Measurements from ENCODE around the gene P3H4.
A peak's percentile ranks its signal among the peaks of the same experiment; 100 is the strongest.
"Not testable (repeated sequence)": the region's sequence is repeated elsewhere in the genome, so short reads cannot be mapped to it uniquely, and the experiment has no call there.

Gene P3H4

DNA sequence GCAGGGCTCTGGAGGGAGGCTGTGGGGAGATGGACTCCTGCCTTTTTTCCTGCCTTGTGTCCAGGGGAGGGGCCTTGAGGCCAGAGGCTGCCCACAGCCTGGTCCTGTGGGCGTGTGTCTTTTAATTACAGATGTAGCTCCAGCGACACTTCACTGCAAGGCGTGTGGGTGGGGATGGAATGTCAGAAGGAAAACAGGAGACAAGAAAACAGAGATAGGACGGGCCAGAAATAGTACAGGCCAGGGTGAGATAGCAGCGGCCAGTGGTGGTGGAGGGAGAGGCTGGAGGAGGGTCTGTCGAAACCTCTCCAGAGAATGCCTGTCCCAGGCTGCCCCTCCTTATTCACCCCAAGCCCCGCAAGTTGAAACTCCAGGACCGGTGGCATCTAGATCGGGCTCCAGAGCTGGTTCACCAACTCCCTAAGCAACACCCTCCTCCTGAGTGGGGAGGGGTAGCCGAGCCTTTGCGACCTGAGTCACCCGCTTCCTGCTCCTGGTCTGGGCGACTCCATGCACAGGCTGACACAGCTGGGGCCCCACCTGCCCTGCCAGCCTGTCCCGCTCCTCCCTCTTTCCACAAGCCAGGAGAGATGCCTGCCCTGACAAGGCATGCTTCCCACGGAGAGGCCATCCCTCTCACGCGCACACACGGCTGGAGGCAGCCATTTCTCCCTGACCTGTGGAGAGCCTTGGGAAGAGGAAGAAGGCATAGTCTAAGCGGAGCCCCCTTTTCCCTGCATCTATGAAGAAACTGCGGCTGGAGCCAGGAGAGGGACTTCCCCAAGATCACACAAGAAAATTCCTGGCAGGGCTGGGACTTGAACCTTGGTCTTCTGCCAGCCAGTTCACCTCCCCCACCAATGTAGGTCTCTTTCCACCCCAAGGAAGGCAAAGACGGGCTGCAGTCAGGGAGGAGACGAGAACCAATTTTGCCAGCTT lies 18.6 kb downstream of the P3H4 start:
- no peak for DNase-seq

DNA sequence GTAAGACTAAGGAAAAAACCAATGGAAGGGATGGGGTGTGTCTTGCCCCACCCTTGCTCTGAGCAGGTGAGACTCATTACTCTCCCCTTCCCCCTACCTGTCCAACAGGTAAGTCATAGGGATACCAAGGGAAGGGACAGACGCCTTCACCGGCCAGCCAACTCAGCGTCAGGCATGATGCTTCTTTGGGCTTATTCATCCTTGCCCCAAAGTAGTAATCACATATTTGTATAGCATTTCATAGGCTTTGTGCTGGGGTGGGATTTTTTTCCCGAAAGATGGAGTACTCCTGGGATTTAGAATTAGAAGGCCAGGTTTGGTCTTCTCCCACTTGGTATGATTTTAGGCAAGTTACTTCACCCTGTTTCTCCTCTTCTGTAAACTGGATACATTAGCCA lies 24.7 kb downstream of the P3H4 start:
- no peak for DNase-seq

DNA sequence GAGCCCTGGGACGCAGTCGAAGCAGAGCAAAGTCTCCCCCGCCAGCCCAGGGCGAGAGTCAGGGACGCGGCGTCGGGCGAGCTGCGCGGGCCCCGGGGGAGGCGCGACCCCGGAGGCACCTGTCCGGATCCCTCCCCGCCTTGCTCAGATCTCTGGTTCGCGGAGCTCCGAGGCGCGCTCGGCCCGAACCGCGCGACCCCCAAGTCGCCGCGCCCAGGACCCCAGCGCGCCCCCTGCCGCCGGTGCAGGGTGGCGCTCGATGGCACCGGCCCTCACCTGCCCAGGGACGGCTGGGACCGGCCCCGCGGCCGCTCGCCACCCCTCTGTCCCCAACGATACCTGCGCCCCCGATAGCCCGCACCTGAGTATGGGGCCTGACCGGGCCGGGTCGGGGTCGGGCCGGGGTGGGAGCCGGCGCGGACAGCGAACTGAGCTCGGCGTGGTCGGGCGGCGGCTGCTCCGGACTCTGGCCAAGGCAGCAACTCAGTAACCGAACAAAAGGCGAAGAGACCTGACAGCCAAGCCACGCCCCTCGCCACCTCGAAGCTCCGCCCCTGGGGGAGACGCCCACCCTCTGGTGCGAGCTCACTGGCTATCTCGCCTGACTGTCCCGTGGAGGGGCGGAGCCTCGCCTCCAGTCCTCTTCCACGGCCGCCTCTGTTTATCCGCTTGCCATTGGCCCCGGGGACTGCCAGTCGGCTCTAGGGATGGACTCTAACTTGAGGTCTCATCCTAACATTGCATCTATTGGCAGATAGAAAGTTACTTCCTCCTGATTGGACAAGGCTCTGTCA lies 25.3 kb downstream of the P3H4 start, which contains the start of gene JUP:
JUP (minus strand) TSS at position 485 of the 794 bp plus-strand sequence. CDS start 14,857 bp downstream, outside the sequence.
- peak; percentile 94 for DNase-seq

DNA sequence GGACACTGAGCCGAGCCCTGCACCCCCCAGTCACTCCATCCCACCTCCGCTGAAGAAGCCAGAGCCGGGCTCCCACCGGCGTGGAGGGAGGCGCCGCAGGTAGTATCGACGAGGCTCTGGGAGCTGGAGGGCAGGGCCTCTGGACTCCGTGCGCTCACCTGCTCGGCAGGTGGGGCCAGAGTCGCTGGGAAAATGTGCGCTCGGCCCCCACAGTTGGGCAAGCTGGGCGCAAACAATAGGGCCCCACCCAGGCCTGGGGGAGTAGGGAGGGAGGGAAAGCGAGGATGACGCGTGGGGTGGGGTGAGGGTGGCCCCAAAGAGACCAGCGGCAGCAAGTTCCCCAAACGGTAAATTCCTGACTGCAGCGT lies 25.9 kb downstream of the P3H4 start:
- DNase-seq, result no peak

DNA sequence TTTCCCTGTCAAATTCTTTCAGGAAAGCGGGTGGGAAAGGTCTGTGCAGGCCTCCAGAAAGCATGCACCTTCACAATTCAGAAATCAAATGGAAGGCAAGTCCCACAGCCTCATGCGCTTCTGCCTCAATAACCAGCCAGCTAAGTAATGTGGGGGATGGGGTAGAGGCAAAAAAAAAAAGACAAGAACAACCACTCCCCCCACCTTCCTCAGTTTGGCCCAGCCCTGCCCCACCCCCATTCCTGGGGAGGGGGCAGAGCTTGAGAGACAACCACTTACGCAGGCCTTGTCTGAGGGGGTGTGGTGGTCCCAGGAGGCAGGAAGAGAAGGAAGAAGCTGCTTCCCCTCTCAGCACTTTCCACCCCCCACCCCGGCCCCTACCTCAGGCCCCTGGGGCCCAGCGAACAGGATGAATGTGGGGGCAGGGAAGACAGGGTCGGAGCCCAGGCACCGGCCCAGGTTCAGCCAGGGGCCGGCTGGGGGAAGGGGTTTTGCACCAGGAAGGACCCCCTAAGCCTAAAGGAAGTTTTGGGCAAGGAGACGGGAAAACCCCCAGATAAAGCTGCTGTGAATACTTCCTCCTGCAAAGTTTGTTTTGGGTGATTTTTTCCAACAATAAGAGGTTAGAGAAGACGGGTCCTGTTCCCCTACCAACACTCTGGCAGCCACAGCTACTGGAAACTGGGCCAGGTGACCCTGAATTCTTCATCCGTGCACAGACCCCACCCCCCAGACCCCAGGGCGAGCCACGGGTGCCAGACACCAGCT lies 26.5 kb downstream of the P3H4 start:
- DNase-seq, result no peak

DNA sequence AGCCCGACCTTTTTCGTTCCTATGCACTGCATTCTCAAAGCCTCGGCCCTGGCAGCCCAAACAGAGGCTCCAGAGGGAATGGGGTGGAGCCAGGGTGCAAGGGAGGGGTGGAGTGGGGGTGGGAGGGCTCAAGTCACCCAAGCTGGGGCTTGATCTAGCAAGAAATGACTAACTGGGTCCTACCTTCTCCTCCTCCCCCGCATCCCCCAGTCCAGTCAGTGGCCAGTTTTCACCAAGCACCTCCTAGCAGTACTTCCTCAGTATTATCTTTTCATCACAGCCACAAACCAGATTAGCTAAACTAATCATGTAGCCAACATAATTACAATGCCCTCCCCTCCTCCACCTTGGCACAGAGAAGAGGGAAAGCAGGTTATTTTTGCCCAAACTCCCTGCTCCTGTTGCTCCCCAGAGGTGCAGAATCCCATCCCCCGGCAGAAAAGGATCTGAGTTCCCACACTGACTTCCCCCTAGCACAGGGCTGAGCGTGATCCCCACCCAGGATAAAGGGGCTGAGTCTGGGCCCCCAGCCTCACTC lies 27.5 kb downstream of the P3H4 start:
- no peak for DNase-seq

DNA sequence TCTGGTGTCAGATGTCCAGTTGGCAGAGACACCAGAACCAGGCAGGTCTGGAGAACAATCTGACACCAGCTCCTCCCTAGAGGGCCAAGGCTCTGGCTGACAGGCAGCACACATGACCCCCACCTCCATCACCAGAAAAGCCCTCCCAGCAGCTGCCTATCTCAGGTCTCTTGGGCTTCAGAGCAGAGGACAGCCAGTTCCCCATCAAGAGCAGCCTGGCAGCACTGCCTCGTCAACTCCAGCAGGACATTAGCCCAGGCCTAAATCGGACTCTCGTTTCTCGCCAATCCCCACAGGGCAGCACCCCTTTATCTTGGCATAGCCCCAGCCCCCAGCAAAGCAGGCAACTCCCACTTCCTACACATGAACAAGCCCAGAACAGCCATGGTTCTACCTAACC lies 29.6 kb downstream of the P3H4 start:
- no peak for DNase-seq

DNA sequence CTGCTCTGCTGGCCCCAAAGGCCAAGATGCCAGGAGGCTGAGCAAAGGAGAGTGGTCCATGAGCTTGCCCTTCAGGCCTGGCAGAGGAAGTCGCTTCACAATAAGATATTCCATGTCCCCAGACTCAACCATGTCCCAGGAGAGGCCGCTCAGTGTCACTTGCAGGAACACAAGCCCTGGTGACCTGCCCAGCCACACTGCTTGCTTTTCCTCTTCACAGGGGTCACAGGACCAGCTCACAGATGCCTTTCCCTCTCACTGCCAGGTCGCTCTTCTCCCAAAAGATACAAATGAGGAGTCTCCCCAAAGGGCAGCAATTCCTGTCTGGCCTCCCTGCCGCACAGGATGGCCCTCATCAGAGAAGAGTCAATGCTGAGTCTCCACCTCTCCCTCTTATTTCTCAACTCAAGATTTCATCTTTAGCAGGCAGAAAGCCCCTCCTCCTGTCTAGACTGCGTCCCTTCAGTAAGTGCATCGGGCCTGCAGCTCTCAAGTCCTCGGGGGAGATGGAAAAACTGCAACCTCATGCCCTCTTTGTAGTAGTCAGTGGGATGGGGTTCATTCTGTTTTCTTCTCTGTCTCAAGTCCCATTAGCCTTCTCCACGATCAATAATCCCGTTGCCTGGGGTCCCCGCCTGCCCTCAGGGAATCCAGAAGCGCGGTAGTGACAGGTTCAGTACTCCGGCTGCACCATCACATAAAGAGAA lies 30.2 kb downstream of the P3H4 start:
- DNase-seq, result no peak

DNA sequence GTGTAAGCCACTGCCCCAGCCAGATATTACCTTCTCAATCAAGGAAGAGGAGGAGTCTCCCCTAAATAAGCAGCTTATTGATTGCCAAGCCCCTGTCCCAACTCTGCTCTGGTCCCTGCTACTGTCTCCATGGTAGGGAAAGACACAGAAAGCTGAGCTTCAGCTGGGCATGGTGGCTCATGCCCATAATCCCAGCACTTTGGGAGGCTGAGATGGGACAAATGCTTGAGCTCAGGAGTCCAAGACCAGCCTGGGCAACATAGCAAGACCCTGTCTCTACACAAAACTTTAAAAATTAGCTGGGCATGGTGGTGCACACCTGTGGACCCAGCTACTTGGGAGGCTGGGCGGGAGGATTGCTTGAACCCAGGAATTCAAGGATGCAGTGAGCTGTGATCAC lies 31.8 kb downstream of the P3H4 start:
- DNase-seq, result no peak

DNA sequence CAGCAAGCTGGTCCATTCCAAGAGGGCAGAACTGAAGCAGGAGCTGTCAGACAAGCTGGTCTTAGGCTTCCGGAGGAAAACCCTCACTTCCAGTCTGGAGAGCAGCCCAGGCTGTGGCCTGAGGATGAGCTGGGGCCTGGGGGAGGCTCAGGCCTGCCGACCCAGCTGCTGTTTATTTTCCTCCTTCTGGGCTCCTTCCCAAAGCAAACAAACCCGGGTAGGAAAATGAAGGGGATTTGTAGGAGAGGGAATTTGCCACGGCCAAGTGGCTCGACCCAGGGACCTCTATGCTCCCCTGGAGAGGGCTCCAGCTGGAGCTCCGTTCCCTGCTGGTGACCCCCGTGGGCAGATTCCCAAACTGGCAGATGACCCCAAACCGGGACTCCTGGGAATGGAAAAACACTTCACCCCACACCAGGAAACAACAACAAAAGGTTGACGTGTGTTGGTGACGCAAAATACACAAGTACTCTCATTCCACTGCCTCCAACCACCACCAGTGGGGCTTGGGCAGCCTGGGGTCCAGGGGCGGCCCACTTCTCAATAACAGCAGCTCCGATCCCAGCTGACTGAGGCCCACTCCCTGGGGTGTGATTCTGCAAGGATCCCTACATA lies 34.1 kb downstream of the P3H4 start:
- no peak for DNase-seq

DNA sequence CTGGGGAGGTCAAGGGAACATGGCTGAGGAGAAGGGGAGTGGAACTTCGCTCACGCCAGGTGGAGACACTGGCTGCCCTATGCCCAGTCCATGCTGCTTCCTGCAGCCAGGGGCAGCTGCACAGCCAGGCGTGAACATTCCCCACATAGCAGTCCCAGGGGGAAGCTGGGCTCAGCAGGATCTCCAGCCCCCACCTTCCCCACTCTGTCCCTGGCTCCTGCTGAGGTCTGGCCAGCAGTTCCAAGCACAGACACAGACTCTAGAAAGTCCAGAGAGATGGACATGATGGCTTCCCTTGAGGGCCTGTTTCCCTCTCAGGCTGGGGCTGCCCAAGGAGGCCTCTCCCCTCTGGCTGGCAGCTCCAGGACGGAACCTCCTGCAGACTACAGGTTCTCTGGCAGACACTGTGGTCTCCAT lies 34.6 kb downstream of the P3H4 start:
- DNase-seq, result no peak

DNA sequence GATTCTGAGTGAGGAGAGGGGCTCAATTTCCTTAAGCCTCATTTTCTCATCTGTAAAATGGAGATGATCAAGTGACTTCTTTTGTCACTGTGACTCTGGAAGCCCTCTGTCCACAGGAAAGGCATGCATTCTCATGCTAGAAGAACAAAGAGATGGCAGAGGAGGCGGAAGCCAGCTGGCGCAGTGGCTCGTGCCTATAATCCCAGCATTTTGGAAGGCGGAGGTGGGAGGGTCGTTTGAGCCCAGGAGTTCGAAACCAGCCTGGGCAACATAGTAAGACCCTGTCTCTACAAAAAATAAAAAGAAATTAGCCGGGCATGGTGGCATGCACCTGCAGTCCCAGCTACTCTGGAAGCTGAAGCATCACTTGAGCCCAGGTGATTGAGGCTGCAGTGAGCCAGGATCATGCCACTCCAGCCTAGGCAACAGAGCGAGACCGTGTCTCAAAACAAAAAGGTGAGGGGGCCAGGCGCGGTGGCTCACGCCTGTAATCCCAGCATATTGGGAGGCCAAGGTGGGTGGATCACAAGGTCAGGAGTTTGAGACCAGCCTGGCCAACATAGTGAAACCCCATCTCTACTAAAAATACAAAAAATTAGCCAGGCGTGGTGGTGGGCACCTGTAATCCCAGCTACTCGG lies 35.4 kb downstream of the P3H4 start:
- not testable (repeated sequence) for DNase-seq

DNA sequence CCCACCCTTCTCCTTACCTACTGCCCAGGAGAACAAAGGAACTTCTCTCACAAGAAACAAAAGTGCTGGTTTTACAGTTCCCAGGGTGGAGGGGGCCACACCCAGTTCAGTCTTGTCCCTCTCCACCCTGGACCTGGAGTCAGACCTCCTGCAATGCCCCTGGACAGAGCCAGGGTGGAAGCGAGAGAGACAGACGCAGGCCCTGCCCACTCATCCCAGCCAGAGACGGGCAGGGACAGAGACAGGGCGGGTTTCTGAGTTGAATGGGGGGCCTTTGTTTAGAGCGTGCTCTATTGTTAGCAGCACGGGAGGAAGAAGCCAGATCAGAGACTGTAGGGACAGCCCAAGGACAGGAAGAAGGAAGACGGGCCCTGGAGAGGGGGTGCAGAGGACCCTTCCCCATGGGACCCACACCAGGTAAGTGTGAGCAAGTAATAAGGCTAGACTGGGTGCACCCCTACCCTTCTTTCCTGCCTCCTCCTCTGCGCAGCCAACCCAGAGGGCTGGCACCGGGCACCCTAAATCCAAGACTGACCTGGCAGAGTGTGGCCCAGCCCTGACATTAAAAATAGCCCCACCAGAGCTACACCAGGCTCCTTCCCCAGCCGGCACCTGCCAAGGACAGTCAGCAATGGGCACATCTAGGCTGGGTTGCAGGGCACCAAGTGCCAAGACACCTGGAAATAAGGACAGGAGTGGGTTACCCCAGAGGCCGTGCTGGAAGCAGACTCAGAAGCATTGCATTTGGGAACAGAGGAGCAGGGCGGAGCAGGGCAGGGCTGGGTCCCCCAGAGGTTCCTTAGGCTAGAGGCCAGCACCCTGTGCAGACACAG lies 36.1 kb downstream of the P3H4 start:
- DNase-seq, result no peak

DNA sequence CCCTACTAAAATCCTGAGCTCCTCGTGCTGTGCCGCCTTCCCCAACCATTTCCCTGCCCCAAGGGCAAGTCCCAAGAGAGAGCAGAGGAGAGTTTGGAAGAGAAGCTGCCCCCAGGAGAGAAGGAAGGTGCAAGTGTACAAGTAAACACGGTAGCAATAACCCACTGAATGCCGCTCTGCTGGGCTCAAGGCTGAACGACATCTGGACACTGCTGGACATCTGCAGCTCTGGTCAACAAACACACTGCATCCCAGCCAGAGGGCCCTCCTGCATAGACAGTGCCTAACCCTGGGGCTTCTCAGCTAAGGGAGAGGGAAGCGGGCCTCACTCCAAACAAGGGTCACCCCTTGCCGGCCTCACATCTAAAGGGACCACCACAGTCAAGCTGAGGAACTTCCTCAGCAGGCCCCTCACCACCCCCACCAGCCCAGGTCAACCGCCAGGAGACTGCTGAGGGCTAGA lies 38.0 kb downstream of the P3H4 start:
- no peak for DNase-seq

DNA sequence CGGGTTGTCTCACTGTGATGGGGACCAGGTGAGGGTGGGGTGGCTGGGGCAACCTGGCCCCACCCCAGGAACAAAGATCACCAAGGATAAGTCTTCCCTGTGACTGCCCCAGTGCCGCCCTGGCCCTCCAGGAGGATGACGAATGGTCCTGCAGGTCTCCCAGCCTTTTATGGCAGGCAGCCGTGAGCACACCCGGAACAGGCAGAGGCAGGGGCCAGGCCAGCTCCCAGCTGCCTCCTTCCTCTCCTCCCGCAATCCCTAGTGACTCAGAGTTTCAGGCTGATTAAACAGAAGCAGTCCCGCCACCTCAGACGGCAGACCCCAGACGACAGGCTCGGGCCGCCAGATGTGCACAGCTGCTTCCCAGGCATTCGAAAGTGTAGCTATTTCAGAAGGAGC lies 38.6 kb downstream of the P3H4 start:
- no peak for DNase-seq

DNA sequence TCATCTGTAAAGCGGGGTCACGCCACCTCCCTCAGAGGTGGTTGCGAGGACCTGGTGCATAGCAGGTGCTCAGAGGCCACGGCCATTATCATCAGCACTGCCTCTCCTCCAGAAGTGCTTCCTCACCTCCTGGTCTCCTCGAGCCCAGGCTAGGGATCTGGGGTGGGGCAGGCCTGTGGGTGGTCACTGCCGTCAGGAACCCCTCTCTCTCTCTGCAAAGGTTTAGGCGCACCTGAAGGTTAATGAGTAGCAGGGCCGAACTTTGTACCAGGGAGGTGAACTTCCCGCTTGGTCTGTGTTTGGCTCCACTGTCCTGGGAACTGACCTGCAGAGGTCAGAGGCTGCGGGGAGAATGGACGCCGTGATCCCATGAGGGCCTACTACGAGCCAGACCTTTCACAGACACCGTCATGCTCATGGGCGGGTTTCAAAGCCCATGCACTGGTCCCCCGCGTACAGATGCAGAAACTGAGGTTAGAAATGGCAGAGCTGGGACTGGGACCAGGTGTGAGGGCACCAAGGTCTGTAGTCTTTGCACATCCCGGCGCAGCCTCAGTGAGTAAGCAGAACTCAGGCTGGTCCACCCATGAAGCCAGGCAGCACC lies 39.1 kb downstream of the P3H4 start:
- no peak for DNase-seq

DNA sequence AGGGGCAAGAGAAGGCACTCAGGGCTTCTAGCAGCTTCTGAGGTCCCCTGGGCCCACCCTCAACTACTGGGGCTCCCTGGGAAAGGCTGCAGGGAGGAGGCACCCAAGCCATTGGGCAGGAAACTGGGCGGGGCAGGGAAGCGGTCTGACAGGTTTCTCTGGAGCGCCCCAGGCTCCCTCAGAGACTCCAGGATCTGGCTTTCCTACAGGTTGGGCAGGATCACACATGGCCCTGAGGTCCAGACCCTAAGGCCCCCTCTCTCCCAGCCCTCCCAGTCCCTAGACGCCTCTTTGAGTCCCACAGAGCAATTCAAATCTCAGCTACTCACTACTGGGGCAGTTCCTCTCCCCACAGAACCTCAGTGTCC lies 39.5 kb downstream of the P3H4 start:
- no peak for DNase-seq

DNA sequence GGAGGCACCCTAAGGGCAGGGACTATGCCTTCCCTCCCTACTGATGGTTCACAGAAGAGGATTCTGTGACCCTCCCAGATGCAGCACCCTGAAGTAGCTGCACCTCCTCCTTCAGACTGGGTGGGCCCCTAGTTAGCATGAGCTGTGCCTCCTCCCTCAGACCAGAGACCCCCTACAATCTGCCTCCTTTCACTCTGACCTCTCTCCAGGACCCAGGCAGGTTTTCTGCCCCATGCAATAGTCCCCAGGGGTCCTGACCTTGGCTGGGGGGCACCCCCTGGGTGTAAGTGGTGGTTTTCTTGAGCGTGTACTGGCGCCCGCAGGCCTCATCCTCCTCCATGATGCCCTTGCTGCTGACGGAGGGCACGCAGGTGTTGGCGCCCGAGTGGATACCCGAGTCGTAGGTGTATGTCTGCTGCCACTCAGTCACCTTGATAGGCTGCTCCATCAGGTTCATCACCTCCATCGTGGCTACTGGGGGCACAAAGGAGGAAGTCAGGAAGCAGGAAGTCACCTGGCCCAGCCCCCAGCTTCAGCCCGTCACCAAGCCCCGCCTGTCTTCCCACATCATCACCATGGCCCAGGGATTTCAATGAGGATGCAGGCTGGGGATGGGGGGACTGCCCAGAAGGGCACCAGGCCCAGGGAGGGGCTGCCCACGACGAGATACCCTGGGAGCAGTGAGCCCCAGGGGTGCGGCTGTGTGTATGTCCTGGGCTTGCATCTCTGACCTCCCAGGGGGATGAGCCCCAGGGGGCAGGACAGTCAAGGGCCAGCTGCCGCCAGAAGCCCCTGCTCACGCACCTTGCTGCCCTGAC lies 40.2 kb downstream of the P3H4 start:
- DNase-seq, result no peak

DNA sequence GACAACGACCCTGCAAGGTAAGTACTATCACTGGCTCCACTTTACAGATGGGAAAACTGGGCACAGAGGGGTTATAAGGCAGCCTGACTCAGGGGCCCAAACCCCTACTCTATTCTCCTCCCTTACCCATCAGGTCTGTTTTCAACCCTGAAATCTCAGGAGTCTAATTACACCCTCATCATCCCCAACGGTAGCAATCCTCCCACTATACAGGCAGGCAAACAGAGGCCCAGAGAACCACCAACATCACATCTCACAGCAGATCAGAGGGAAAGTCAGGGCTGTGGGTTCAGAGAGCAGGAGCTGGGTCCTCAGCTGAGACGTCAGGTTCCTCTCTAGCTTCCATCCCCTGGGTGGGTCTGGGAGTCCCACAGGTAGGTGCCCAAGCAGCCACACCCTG lies 41.8 kb downstream of the P3H4 start:
- DNase-seq, result no peak
